ENCODE measurements around the gene NRDE2.

DNA sequence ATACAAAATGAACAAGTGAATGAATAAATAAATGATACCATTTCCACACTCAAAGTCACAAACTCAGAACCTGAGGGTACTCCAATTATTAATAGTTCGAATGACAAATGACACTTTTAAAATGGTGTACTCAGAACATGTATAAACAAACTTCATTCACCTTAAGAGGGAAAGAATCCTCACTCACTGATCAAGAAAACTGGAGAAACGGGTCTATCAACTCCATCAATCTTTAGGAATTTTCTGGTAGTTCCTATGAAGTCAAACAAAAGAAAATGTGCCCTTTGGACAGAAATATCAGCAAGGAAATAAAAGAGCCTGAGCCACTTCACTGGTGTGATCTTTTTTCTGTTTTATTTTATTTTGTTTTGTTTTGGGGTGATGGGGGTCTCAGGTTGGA lies 5.2 kb upstream of the NRDE2 start:
- TF ChIP-seq, protein P1, sequence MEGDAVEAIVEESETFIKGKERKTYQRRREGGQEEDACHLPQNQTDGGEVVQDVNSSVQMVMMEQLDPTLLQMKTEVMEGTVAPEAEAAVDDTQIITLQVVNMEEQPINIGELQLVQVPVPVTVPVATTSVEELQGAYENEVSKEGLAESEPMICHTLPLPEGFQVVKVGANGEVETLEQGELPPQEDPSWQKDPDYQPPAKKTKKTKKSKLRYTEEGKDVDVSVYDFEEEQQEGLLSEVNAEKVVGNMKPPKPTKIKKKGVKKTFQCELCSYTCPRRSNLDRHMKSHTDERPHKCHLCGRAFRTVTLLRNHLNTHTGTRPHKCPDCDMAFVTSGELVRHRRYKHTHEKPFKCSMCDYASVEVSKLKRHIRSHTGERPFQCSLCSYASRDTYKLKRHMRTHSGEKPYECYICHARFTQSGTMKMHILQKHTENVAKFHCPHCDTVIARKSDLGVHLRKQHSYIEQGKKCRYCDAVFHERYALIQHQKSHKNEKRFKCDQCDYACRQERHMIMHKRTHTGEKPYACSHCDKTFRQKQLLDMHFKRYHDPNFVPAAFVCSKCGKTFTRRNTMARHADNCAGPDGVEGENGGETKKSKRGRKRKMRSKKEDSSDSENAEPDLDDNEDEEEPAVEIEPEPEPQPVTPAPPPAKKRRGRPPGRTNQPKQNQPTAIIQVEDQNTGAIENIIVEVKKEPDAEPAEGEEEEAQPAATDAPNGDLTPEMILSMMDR (IDR thresholded peaks at IDR 0.05; ENCODE audit: low read length): no peak
- TF ChIP-seq EZH2phosphoT487 (IDR thresholded peaks at IDR 0.05; ENCODE audit: low read length): no peak
- no peak for TF ChIP-seq EZH2 (optimal IDR thresholded peaks at IDR 0.05; ENCODE audit: low read depth, low read length)

All from MM.1S (cell line).